Smooth muscle cell (in vitro differentiated cells): ENCODE results near the gene RSPO4. TPM values are rescaled to one million over a fixed set of nuclear protein-coding genes. Genes with fewer than 3 reads are reported as not detected.

ENCODE experiments used
- DNase-seq: peaks from one replicate; lab custom pipeline; 2025; ENCODE audit not compliant: unreplicated experiment; lab: John Stamatoyannopoulos, UW
- H2AFZ ChIP-seq: fragments of 200-600 bp; sonication (generic); 2 replicates; pipeline ENCODE4 v1.6.0; 2016; ENCODE audit warnings: antibody characterized with exemption, low read depth, mild to moderate bottlenecking
- H3F3A ChIP-seq: fragments of 200-600 bp; sonication (generic); 2 replicates; pipeline ENCODE4 v1.6.0; 2017; ENCODE audit warnings: antibody characterized with exemption, low read depth
- H3K27ac ChIP-seq: fragments of 200-600 bp; sonication (generic); 2 replicates; pipeline ENCODE4 v1.5.1; 2016; ENCODE audit warnings: low read depth, mild to moderate bottlenecking
- H3K27me3 ChIP-seq: fragments of 200-600 bp; sonication (generic); 2 replicates; pipeline ENCODE4 v1.6.1; 2016; ENCODE audit warnings: low read depth, mild to moderate bottlenecking
- H3K36me3 ChIP-seq: fragments of 200-600 bp; sonication (generic); 2 replicates; pipeline ENCODE4 v1.5.1; 2016; ENCODE audit warnings: low read depth
- H3K4me1 ChIP-seq: fragments of 200-600 bp; sonication (generic); 2 replicates; pipeline ENCODE4 v1.5.1; 2016; ENCODE audit warnings: low read depth
- H3K4me2 ChIP-seq: fragments of 200-600 bp; sonication (generic); 2 replicates; pipeline ENCODE4 v1.6.0; 2016; ENCODE audit warnings: mild to moderate bottlenecking
- H3K4me3 ChIP-seq: fragments of 200-600 bp; sonication (generic); 2 replicates; pipeline ENCODE4 v1.5.1; 2016; ENCODE audit warnings: mild to moderate bottlenecking
- H3K79me2 ChIP-seq: fragments of 200-600 bp; sonication (generic); 2 replicates; pipeline ENCODE4 v1.6.0; 2016; ENCODE audit warnings: low read depth, mild to moderate bottlenecking
- H3K9ac ChIP-seq: fragments of 200-600 bp; sonication (generic); 2 replicates; pipeline ENCODE4 v1.6.0; 2016; ENCODE audit warnings: low read depth
- H3K9me3 ChIP-seq: fragments of 200-600 bp; sonication (generic); replicated peaks from 2 replicates; pipeline ENCODE4 v1.5.1; 2016; ENCODE audit warnings: low read depth
- H4K20me1 ChIP-seq: fragments of 200-600 bp; sonication (generic); 2 replicates; pipeline ENCODE4 v1.6.0; 2016; ENCODE audit warnings: low read depth
- WGBS: methylation state at CpG from one replicate; pipeline ENCODE4 v1.1.7; 2016; ENCODE audit warnings: low lambda C conversion rate; 5-methylcytosine and 5-hydroxymethylcytosine counted together
- polyA plus RNA-seq: library from polyadenylated mRNA; unstranded; fragments of >200 nt; fragmentation: Nextera tagmentation; extraction: Ambion mirVana; gene quantifications from 2 replicates; pipeline ENCODE4 v1.2.1, GENCODE V29; 2016
- total RNA-seq: library from RNA; depleted of rRNA; stranded (reverse); fragments of >200 nt; gene quantifications from 2 replicates; pipeline ENCODE4 v1.2.3, GENCODE V29; 2014
- TF ChIP-seq, protein P1 (sequence below): fragments of 200-600 bp; sonication (generic); IDR thresholded peaks from 2 replicates; pipeline ENCODE4 v1.5.1; 2017; ENCODE audit warnings: borderline replicate concordance, mild to moderate bottlenecking, antibody characterized with exemption; ENCODE audit not compliant: insufficient read depth, poor library complexity, severe bottlenecking

RSPO4 gene
- total and polyA plus RNA-seq, 2 experiments from 2014 or later = 1.3 to 5.0 TPM

DNA sequence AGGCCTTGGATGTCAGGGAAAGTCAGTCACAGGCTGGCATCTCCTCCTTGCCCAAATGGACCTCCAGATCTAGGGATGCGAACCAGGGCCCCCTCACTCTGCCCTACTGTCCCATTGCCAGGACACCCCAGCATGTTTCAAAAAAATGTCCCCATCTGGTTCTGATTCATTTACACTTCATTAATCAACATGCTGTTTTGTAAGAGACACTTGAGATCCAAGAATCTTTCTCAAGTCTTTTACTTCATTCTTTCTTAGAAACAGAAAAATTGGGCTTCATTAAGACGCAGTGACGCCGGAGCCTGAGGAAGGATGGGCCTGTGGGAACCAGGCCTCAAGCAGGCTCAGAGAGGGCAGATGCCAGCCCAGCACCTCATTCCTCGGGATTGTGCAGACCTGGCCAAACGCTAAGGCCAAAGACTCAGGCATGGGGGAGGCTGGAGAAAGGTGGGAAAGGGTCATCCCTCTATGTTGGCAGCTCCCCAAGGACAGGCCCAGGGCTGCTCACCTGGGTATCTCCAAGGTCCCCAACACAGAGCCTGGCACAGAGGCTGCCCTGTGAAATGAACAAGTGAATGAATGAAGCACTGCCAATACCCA lies 3.8 kb downstream of the RSPO4 start:
- H3K9ac ChIP-seq = no peak overlapping the region
- H3F3A ChIP-seq = no peaks in the 10 kb centered on the region
- peaks cover 11% of the 10 kb centered on the region for H3K79me2 ChIP-seq
- H4K20me1 ChIP-seq = no peaks in the 10 kb centered on the region
- WGBS = 92% methylated on average over 6 of the region's 6 CpGs
- no peak overlapping the region for H3K27ac ChIP-seq
- H3K9me3 ChIP-seq = no peaks in the 10 kb centered on the region
- H3K27me3 ChIP-seq = no peaks in the 10 kb centered on the region
- H3K4me1 ChIP-seq = peaks cover 3% of the 10 kb centered on the region
- no peak overlapping the region for H3K4me2 ChIP-seq
- no peak overlapping the region for H2AFZ ChIP-seq
- H3K4me3 ChIP-seq = no peak overlapping the region
- TF ChIP-seq, protein P1, sequence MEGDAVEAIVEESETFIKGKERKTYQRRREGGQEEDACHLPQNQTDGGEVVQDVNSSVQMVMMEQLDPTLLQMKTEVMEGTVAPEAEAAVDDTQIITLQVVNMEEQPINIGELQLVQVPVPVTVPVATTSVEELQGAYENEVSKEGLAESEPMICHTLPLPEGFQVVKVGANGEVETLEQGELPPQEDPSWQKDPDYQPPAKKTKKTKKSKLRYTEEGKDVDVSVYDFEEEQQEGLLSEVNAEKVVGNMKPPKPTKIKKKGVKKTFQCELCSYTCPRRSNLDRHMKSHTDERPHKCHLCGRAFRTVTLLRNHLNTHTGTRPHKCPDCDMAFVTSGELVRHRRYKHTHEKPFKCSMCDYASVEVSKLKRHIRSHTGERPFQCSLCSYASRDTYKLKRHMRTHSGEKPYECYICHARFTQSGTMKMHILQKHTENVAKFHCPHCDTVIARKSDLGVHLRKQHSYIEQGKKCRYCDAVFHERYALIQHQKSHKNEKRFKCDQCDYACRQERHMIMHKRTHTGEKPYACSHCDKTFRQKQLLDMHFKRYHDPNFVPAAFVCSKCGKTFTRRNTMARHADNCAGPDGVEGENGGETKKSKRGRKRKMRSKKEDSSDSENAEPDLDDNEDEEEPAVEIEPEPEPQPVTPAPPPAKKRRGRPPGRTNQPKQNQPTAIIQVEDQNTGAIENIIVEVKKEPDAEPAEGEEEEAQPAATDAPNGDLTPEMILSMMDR = no peak
- no peaks in the 10 kb centered on the region for H3K36me3 ChIP-seq
- DNase-seq = no peak

DNA sequence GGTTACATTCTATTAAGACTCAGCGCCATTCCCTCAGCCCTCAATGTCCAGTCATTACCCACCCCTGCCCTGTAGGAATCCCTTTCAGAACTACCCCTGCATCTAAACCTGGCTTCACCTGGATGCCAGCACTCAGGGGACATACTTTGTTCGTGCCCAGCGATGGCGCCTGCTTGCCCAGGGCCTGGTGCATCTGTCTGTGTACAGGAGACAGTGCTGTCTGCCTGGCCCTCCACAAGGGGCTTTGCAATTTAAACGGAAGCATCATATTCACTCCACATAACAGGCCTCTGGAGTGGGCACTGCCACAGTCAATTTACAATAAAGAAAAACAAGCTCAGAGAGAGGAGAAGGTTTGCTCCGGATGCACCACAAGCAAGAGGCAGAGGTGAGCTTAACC lies 4.6 kb downstream of the RSPO4 start:
- H3K36me3 ChIP-seq = no peaks in the 10 kb centered on the region
- peaks cover 11% of the 10 kb centered on the region for H3K79me2 ChIP-seq
- no peak overlapping the region for H3K9ac ChIP-seq
- no peaks in the 10 kb centered on the region for H4K20me1 ChIP-seq
- H2AFZ ChIP-seq = no peak overlapping the region
- no peaks in the 10 kb centered on the region for H3K9me3 ChIP-seq
- H3K4me2 ChIP-seq = no peak overlapping the region
- H3K27me3 ChIP-seq = no peaks in the 10 kb centered on the region
- TF ChIP-seq, protein P1 = no peak
- H3K4me3 ChIP-seq = no peak overlapping the region
- no peaks in the 10 kb centered on the region for H3F3A ChIP-seq
- 89% methylated on average over 6 of the region's 6 CpGs for WGBS
- H3K4me1 ChIP-seq = no peaks in the 10 kb centered on the region
- no peak for DNase-seq
- no peak overlapping the region for H3K27ac ChIP-seq

DNA sequence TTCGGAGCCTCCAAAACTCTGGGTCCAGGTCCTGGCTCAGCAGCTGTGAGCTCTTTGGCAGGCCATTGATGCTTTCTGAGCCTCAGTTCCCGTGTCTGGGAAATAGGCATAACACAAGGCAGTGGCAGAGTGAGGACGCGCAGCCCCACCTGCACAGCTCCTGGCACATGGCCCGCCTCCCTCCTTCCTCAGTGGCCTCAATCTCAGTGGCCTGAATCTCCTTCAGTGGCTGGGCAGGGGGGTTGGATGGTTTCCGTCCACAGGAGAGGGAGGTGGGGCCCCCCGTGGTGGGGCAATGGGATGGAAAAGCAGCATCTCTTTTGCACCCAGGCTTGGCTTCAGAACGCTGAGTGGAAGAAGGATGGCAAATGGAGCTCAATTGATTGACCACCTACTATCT lies 5.1 kb downstream of the RSPO4 start:
- no peak for DNase-seq
- H3K27me3 ChIP-seq = no peaks in the 10 kb centered on the region

GRCh38 chr20:995170-995569 lies 6.9 kb downstream of the RSPO4 start:
- H3K4me2 ChIP-seq = no peak overlapping the region
- H3K27ac ChIP-seq = no peak overlapping the region
- H3K4me3 ChIP-seq = no peak overlapping the region
- no peaks in the 10 kb centered on the region for H3K27me3 ChIP-seq
- TF ChIP-seq, protein P1 = no peak
- H3K9me3 ChIP-seq = no peaks in the 10 kb centered on the region
- no peaks in the 10 kb centered on the region for H3K4me1 ChIP-seq
- WGBS = 87% methylated on average over 8 of the region's 8 CpGs
- H2AFZ ChIP-seq = no peak overlapping the region
- peaks cover 3% of the 10 kb centered on the region for H3K79me2 ChIP-seq
- no peaks in the 10 kb centered on the region for H3F3A ChIP-seq
- no peak for DNase-seq
- no peak overlapping the region for H3K9ac ChIP-seq
- H3K36me3 ChIP-seq = no peaks in the 10 kb centered on the region
- no peaks in the 10 kb centered on the region for H4K20me1 ChIP-seq

More for the DNA sequence above, 5.1 kb downstream of the RSPO4 start:
- 91% methylated on average over 8 of the region's 8 CpGs for WGBS
- TF ChIP-seq, protein P1 = no peak
- Histone ChIP-seq H3K36me3 (no peaks in the 10 kb centered on the region), H3K9me3 (no peaks in the 10 kb centered on the region), H2AFZ (no peak overlapping the region), H3K9ac (no peak overlapping the region), H4K20me1 (no peaks in the 10 kb centered on the region), H3K79me2 (peaks cover 11% of the 10 kb centered on the region), H3K4me1 (no peaks in the 10 kb centered on the region), H3F3A (no peaks in the 10 kb centered on the region), H3K4me2 (no peak overlapping the region), H3K4me3 (no peak overlapping the region), H3K27ac (no peak overlapping the region)
